Vagina (tissue), 2 donors: ENCODE measurements around the gene PPP1R9B.

ENCODE experiments used
- CTCF ChIP-seq, 3 experiments: fragments of 450-650 bp in 2 of 3; fragments of 200-600 bp in 1 of 3; sonication (generic) in 1 of 3; IDR thresholded peaks; one replicate each; pipeline ENCODE4 v1.5.1; 2017 to 2019; ENCODE audit warnings: antibody characterized with exemption in 3 of 3, mild to moderate bottlenecking in 2 of 3, moderate library complexity in 2 of 3
- POLR2A ChIP-seq, 2 donors: fragments of 450-650 bp; IDR thresholded peaks; one replicate each; pipeline ENCODE4 v1.6.1; 2017; ENCODE audit warnings: antibody characterized with exemption in 2 of 2, mild to moderate bottlenecking in 2 of 2, moderate library complexity in 2 of 2
- POLR2AphosphoS5 ChIP-seq, 2 donors: sonication (generic); formaldehyde crosslinking; IDR thresholded peaks; one replicate each; pipeline ENCODE4 v1.9.0; 2017; ENCODE audit warnings: antibody characterized with exemption in 2 of 2, mild to moderate bottlenecking in 2 of 2, low read depth in 1 of 2; ENCODE audit not compliant: insufficient read depth in 1 of 2

- TF ChIP-seq CTCF (IDR thresholded peaks at IDR 0.05) (no peak), POLR2A (IDR thresholded peaks at IDR 0.05) (no peak), POLR2AphosphoS5 (IDR thresholded peaks at IDR 0.05; ENCODE audit: insufficient read depth in 1 of 2, low read depth in 1 of 2) (no peak)
These were observed 29.6 kb upstream of the PPP1R9B start for GRCh38 chr17:50180111-50180510.
